Sigmoid colon (tissue), 7 donors: Measurements from ENCODE around the gene EIPR1. TPM values are rescaled to one million over a fixed set of nuclear protein-coding genes. Genes with fewer than 3 reads are reported as not detected.

Experiments
- DNase-seq: peaks from one replicate; pipeline ENCODE4 v3.0.0-alpha.2; 2019
- H3K27ac ChIP-seq, 4 donors: fragments of 200-600 bp; sonication (generic); one replicate each; pipeline ENCODE4 v1.5.1; 2016 to 2019; ENCODE audit warnings: mild to moderate bottlenecking in 1 of 4
- H3K27me3 ChIP-seq, 3 donors: fragments of 200-600 bp; sonication (generic); one replicate each; pipeline ENCODE4 v1.5.1; 2019; ENCODE audit warnings: mild to moderate bottlenecking in 1 of 3
- H3K36me3 ChIP-seq, 4 donors: fragments of 200-600 bp; sonication (generic); one replicate each; pipeline ENCODE4 v1.5.1; 2016 to 2019
- H3K4me1 ChIP-seq, 4 donors: fragments of 200-600 bp; sonication (generic); one replicate each; pipeline ENCODE4 v1.5.1; 2017 to 2019
- H3K4me3 ChIP-seq, 4 donors: fragments of 200-600 bp; sonication (generic); one replicate each; pipeline ENCODE4 v1.5.1; 2017 to 2019; ENCODE audit warnings: mild to moderate bottlenecking in 2 of 4, moderate library complexity in 1 of 4
- H3K9me3 ChIP-seq, 4 donors: fragments of 200-600 bp in 3 of 4; sonication (generic) in 3 of 4; one replicate each; pipeline versions ENCODE4 v1.5.1 to v1.6.1; 2013 to 2019
- CTCF ChIP-seq, 4 experiments: fragments of 450-650 bp in 3 of 4; fragments of 200-600 bp in 1 of 4; IDR thresholded peaks; one replicate each; pipeline ENCODE4 v1.5.1; 2016 to 2019; ENCODE audit warnings: antibody characterized with exemption in 4 of 4, mild to moderate bottlenecking in 3 of 4, moderate library complexity in 2 of 4
- EP300 ChIP-seq, 4 donors: sonication (generic); formaldehyde crosslinking; IDR thresholded peaks; one replicate each; pipeline ENCODE4 v1.6.1; 2017; ENCODE audit warnings: antibody characterized with exemption in 4 of 4
- POLR2A ChIP-seq, 2 donors: fragments of 450-650 bp; IDR thresholded peaks; one replicate each; pipeline ENCODE4 v1.6.1; 2016; ENCODE audit warnings: antibody characterized with exemption in 2 of 2, mild to moderate bottlenecking in 2 of 2, moderate library complexity in 2 of 2
- POLR2AphosphoS5 ChIP-seq, 4 donors: sonication (generic); formaldehyde crosslinking; IDR thresholded peaks; one replicate each; pipeline ENCODE4 v1.6.1; 2017; ENCODE audit warnings: antibody characterized with exemption in 4 of 4
- WGBS, 2 donors: extraction: QIAGEN DNeasy Blood & Tissue Kit; methylation state at CpG; one replicate each; pipeline ENCODE4 v1.1.7; 2013; 5-methylcytosine and 5-hydroxymethylcytosine counted together
- intact Hi-C: fragments of 100-400 bp; cut with DNase I; formaldehyde crosslinking; loops from one replicate; pipeline ENCODE4 v1.15.1; 2023
- polyA plus RNA-seq, 3 donors: library from polyadenylated mRNA; stranded (reverse); fragments of 200-250 nt; gene quantifications; one replicate each; pipeline ENCODE4 v1.2.3, GENCODE V29; 2013
- total RNA-seq, 4 donors: library from RNA; depleted of rRNA; stranded (reverse); fragments of >200 nt; gene quantifications; one replicate each; pipeline ENCODE4 v1.1.0, GENCODE V29; 2016
- donor health status: healthy with polysubstance abuse.
- donor health status: Bipolar disorder and iron deficiency.
- donor health status: healthy.

The EIPR1 gene
- total and polyA plus RNA-seq, 7 donors = 12.2 to 27.0 (median 20.0) TPM

GRCh38 chr2:3208179-3208578, 169.4 kb downstream of the EIPR1 start:
- Histone ChIP-seq H3K27me3 (no peaks in the 10 kb centered on the region), H3K4me3 (no peak overlapping the region), H3K9me3 (no peaks in the 10 kb centered on the region), H3K36me3 (peaks cover 0 to 4% (median 0%) of the 10 kb centered on the region in 4 donors), H3K27ac (no peak overlapping the region), H3K4me1 (no peaks in the 10 kb centered on the region)
- TF ChIP-seq POLR2A (IDR thresholded peaks at IDR 0.05) = no peak
- TF ChIP-seq CTCF (IDR thresholded peaks at IDR 0.05) = no peak
- no peak for TF ChIP-seq POLR2AphosphoS5 (IDR thresholded peaks at IDR 0.05)
- TF ChIP-seq EP300 (IDR thresholded peaks at IDR 0.05) = no peak
- intact Hi-C loops = no loop called here
- no peak for DNase-seq
- 92 to 95% methylated on average over 5 of the region's 5 CpGs for WGBS, 2 donors

- Histone ChIP-seq H3K4me1 (no peaks in the 10 kb centered on the region), H3K36me3 (peaks cover 0 to 1% (median 0%) of the 10 kb centered on the region in 4 donors), H3K4me3 (no peak overlapping the region), H3K27me3 (no peaks in the 10 kb centered on the region), H3K27ac (no peak overlapping the region), H3K9me3 (no peaks in the 10 kb centered on the region)
- 92 to 93% methylated on average over 10 of the region's 10 CpGs for WGBS, 2 donors
- no peak for DNase-seq
- no peak for TF ChIP-seq POLR2AphosphoS5 (IDR thresholded peaks at IDR 0.05)
- intact Hi-C loops = no loop called here
These were observed 170.5 kb downstream of the EIPR1 start for GRCh38 chr2:3207091-3207491.

GRCh38 chr2:3205845-3206244, 171.8 kb downstream of the EIPR1 start:
- intact Hi-C loops = no loop called here
- Histone ChIP-seq H3K27ac (no peak overlapping the region), H3K4me3 (no peak overlapping the region), H3K9me3 (no peaks in the 10 kb centered on the region), H3K27me3 (no peaks in the 10 kb centered on the region), H3K36me3 (no peaks in the 10 kb centered on the region), H3K4me1 (no peaks in the 10 kb centered on the region)
- DNase-seq = no peak
- WGBS, 2 donors = 97% methylated on average over 4 of the region's 4 CpGs
- TF ChIP-seq EP300 (IDR thresholded peaks at IDR 0.05) (no peak), POLR2A (IDR thresholded peaks at IDR 0.05) (no peak), CTCF (IDR thresholded peaks at IDR 0.05) (no peak)

GRCh38 chr2:3204031-3204821, 173.4 kb downstream of the EIPR1 start:
- no peak for DNase-seq
- Histone ChIP-seq H3K36me3 (no peaks in the 10 kb centered on the region), H3K4me1 (no peaks in the 10 kb centered on the region), H3K27ac (no peak overlapping the region), H3K27me3 (no peaks in the 10 kb centered on the region), H3K4me3 (no peak overlapping the region), H3K9me3 (no peaks in the 10 kb centered on the region)
- intact Hi-C loops = no loop called here
- WGBS, 2 donors = 92 to 93% methylated on average over 11 of the region's 11 CpGs
- no peak for TF ChIP-seq EP300 (IDR thresholded peaks at IDR 0.05)
- no peak for TF ChIP-seq CTCF (IDR thresholded peaks at IDR 0.05)
- TF ChIP-seq POLR2A (IDR thresholded peaks at IDR 0.05) = no peak
- no peak for TF ChIP-seq POLR2AphosphoS5 (IDR thresholded peaks at IDR 0.05)

GRCh38 chr2:3203497-3204019, 174.1 kb downstream of the EIPR1 start:
- no peaks in the 10 kb centered on the region for H3K36me3 ChIP-seq
- 98% methylated on average over 16 of the region's 16 CpGs for WGBS, 2 donors
- H3K9me3 ChIP-seq = no peaks in the 10 kb centered on the region
- intact Hi-C loops = no loop called here
- H3K27me3 ChIP-seq = no peaks in the 10 kb centered on the region
- no peaks in the 10 kb centered on the region for H3K4me1 ChIP-seq
- H3K4me3 ChIP-seq = no peak overlapping the region
- DNase-seq = no peak
- no peak overlapping the region for H3K27ac ChIP-seq
- no peak for TF ChIP-seq CTCF (IDR thresholded peaks at IDR 0.05)
- TF ChIP-seq POLR2A (IDR thresholded peaks at IDR 0.05) = no peak
- no peak for TF ChIP-seq POLR2AphosphoS5 (IDR thresholded peaks at IDR 0.05)
- TF ChIP-seq EP300 (IDR thresholded peaks at IDR 0.05) = no peak
